Caco-2 (cell line): Measurements from ENCODE around the gene APOL3. TPM values are rescaled to one million over a fixed set of nuclear protein-coding genes. Genes with fewer than 3 reads are reported as not detected.

ENCODE experiments used
- BruUV-seq: library from RNA; stranded (reverse); fragments of 400-500 nt; replicated peaks from 2 replicates; lab custom pipeline; 2021; lab: Mats Ljungman, UMichigan
- CTCF ChIA-PET: fragments of 300-600 bp; sonication (Branson Sonifier 250); formaldehyde crosslinking; loops from one replicate; lab custom pipeline; 2022; ENCODE audit warnings: antibody characterized with exemption; lab: Charles Lee
- POLR2A ChIA-PET: fragments of 300-600 bp; sonication (Branson Sonifier 250); formaldehyde crosslinking; loops from one replicate; lab custom pipeline; 2022; ENCODE audit warnings: antibody characterized with exemption; lab: Charles Lee
- DNase-seq, 2 experiments: peaks; one replicate each; pipeline versions ENCODE4 v3.0.0 to v3.0.0-alpha.2; 2020 to 2022
- H3K27me3 ChIP-seq: replicated peaks from 2 replicates; pipeline ENCODE4 v1.6.0; 2011; ENCODE audit warnings: low read length; ENCODE audit not compliant: control insufficient read depth, insufficient read depth
- H3K36me3 ChIP-seq: 2 replicates; pipeline ENCODE4 v1.5.1; 2011; ENCODE audit warnings: low read length; ENCODE audit not compliant: control insufficient read depth, insufficient read depth
- H3K4me1 ChIP-seq: fragments of 250-450 bp; sonication (Bioruptor Pico); 2 replicates; pipeline ENCODE4 v1.5.1; 2020; ENCODE audit warnings: mild to moderate bottlenecking
- H3K4me3 ChIP-seq: 2 replicates; pipeline ENCODE4 v1.5.1; 2011; ENCODE audit warnings: low read depth, mild to moderate bottlenecking, control low read depth, low read length
- H3K9me3 ChIP-seq: fragments of 250-450 bp; sonication (Bioruptor Pico); 2 replicates; pipeline ENCODE4 v1.5.1; 2020; ENCODE audit warnings: mild to moderate bottlenecking, moderate library complexity
- H3K27ac Mint-ChIP-seq: one replicate; pipeline ENCODE4 v1.8.0; 2022; ENCODE audit warnings: mixed read lengths; ENCODE audit not compliant: unreplicated experiment
- H3K27me3 Mint-ChIP-seq: one replicate; pipeline ENCODE4 v1.8.0; 2022; ENCODE audit warnings: mixed read lengths; ENCODE audit not compliant: insufficient read depth, unreplicated experiment
- H3K36me3 Mint-ChIP-seq: one replicate; pipeline ENCODE4 v1.8.0; 2022; ENCODE audit warnings: mild to moderate bottlenecking, mixed read lengths; ENCODE audit not compliant: insufficient read depth, unreplicated experiment
- H3K4me1 Mint-ChIP-seq: one replicate; pipeline ENCODE4 v1.8.0; 2022; ENCODE audit warnings: low read depth, mixed read lengths; ENCODE audit not compliant: unreplicated experiment
- H3K4me3 Mint-ChIP-seq: one replicate; pipeline ENCODE4 v1.8.0; 2022; ENCODE audit warnings: mild to moderate bottlenecking, moderate library complexity, mixed read lengths; ENCODE audit not compliant: unreplicated experiment
- H3K9me3 Mint-ChIP-seq: one replicate; pipeline ENCODE4 v1.8.0; 2022; ENCODE audit warnings: mixed read lengths; ENCODE audit not compliant: unreplicated experiment
- CTCF ChIP-seq, 2 experiments: fragments of 200-600 bp in 1 of 2; IDR thresholded peaks; 1 replicate in 1 of 2; 2 replicates in 1 of 2; pipeline versions ENCODE4 v1.5.1 to v1.8.0; 2011 to 2022; ENCODE audit warnings: antibody characterized with exemption in 1 of 2, control low read depth in 1 of 2, inconsistent platforms in 1 of 2, low read depth in 1 of 2, low read length in 1 of 2, mild to moderate bottlenecking in 1 of 2, moderate library complexity in 1 of 2; ENCODE audit not compliant: insufficient read depth in 1 of 2, severe bottlenecking in 1 of 2, unreplicated experiment in 1 of 2
- intact Hi-C: fragments of 100-400 bp; cut with micrococcal nuclease; formaldehyde crosslinking; loops from one replicate; pipeline ENCODE4 v1.10.0; 2022; ENCODE audit not compliant: unreplicated experiment
- total RNA-seq: library from RNA; stranded (reverse); gene quantifications from 2 replicates; pipeline ENCODE4 v1.2.3, GENCODE V29; 2022

Gene APOL3
- total RNA-seq, 1 experiment from 2014 or later, result not detected

GRCh38 chr22:36135306-36135980 lies 25.1 kb downstream of the APOL3 start:
- Mint-ChIP-seq H3K4me1 (no peaks in the 10 kb centered on the region), H3K27ac (no peak overlapping the region), H3K36me3 (no peaks in the 10 kb centered on the region), H3K9me3 (no peaks in the 10 kb centered on the region), H3K27me3 (peaks cover 3% of the 10 kb centered on the region), H3K4me3 (no peak overlapping the region)
- CTCF ChIA-PET, result interaction anchor here (0.5 kb wide), 1 partner anchor 319 kb away, joined by 9 read pairs; no protein-coding TSS in a partner anchor
- Histone ChIP-seq H3K36me3 (no peaks in the 10 kb centered on the region), H3K27me3 (no peaks in the 10 kb centered on the region), H3K9me3 (no peaks in the 10 kb centered on the region), H3K4me3 (no peak overlapping the region), H3K4me1 (no peaks in the 10 kb centered on the region)
- no peak for TF ChIP-seq CTCF (IDR thresholded peaks at IDR 0.05; ENCODE audit: insufficient read depth in 1 of 2, low read depth in 1 of 2, low read length in 1 of 2, severe bottlenecking in 1 of 2, unreplicated experiment in 1 of 2)
- intact Hi-C loops, result no loop called here
- DNase-seq, result no peak
- no TSS peak for BruUV-seq
- POLR2A ChIA-PET, result no interaction called here

- Histone ChIP-seq H3K4me3 (no peak overlapping the region), H3K36me3 (no peaks in the 10 kb centered on the region), H3K27me3 (no peaks in the 10 kb centered on the region), H3K4me1 (no peaks in the 10 kb centered on the region), H3K9me3 (no peaks in the 10 kb centered on the region)
- H3K4me3 Mint-ChIP-seq, result no peak overlapping the region
- ChIA-PET POLR2A (no interaction called here), CTCF (no interaction called here)
- no peak overlapping the region for H3K27ac Mint-ChIP-seq
- intact Hi-C loops, result no loop called here
- H3K36me3 Mint-ChIP-seq, result no peaks in the 10 kb centered on the region
- no peaks in the 10 kb centered on the region for H3K4me1 Mint-ChIP-seq
- no peak for TF ChIP-seq CTCF (IDR thresholded peaks at IDR 0.05; ENCODE audit: insufficient read depth in 1 of 2, low read depth in 1 of 2, low read length in 1 of 2, severe bottlenecking in 1 of 2, unreplicated experiment in 1 of 2)
- no peaks in the 10 kb centered on the region for H3K9me3 Mint-ChIP-seq
- no peak for DNase-seq
- peaks cover 10% of the 10 kb centered on the region for H3K27me3 Mint-ChIP-seq
- no TSS peak for BruUV-seq
These were observed 26.4 kb downstream of the APOL3 start for GRCh38 chr22:36134182-36134581.

GRCh38 chr22:36131907-36132306 lies 28.6 kb downstream of the APOL3 start:
- ChIA-PET POLR2A (no interaction called here), CTCF (no interaction called here)
- Histone ChIP-seq H3K27me3 (no peaks in the 10 kb centered on the region), H3K4me1 (no peaks in the 10 kb centered on the region), H3K9me3 (no peaks in the 10 kb centered on the region), H3K4me3 (no peak overlapping the region), H3K36me3 (no peaks in the 10 kb centered on the region)
- Mint-ChIP-seq H3K27me3 (peaks cover 14% of the 10 kb centered on the region), H3K4me1 (no peaks in the 10 kb centered on the region), H3K36me3 (no peaks in the 10 kb centered on the region), H3K27ac (no peak overlapping the region), H3K9me3 (no peaks in the 10 kb centered on the region), H3K4me3 (no peak overlapping the region)
- TF ChIP-seq CTCF (IDR thresholded peaks at IDR 0.05; ENCODE audit: insufficient read depth in 1 of 2, low read depth in 1 of 2, low read length in 1 of 2, severe bottlenecking in 1 of 2, unreplicated experiment in 1 of 2), result no peak
- BruUV-seq, result no TSS peak
- intact Hi-C loops, result no loop called here
- no peak for DNase-seq
